Astrocyte of the cerebellum (primary cell): Measurements from ENCODE around the gene KLHL14.

Experiments
- DNase-seq: peaks from one replicate; pipeline ENCODE4 v3.0.0-alpha.2; 2011; ENCODE audit warnings: low read depth
- H3K4me3 ChIP-seq: 2 replicates; pipeline ENCODE4 v1.5.1; 2011; ENCODE audit warnings: mild to moderate bottlenecking, low read depth, low read length, moderate library complexity
- in situ Hi-C: cut with HindIII; loops from 2 replicates; pipeline ENCODE4 v1.10.0; 2017; ENCODE audit warnings: low sequenced_read_pairs
- TF ChIP-seq, protein P1 (sequence below): IDR thresholded peaks from 2 replicates; pipeline ENCODE4 v1.5.1; 2012; ENCODE audit warnings: low read length, low read depth, moderate library complexity, mild to moderate bottlenecking; ENCODE audit errors: missing control alignments

The KLHL14 gene

DNA sequence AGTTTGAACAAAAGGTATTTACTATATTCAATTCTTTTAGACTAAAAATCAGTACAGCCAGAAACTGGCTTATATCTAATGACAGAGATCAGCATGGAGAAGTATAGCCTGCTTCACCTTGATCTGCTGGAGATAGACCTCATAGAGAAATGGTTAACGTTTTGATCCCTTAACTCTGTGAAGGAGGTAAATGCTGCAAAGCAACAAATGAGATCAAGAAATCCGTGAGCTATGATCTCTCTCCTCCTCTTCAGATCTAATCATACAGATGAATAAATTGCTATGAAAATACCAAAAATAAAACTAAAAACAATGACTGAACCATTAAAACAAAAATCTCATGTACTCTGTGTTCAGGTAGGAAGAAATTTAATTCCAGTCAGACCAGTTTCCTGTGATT, 42.8 kb downstream of the KLHL14 start:
- TF ChIP-seq, protein P1, sequence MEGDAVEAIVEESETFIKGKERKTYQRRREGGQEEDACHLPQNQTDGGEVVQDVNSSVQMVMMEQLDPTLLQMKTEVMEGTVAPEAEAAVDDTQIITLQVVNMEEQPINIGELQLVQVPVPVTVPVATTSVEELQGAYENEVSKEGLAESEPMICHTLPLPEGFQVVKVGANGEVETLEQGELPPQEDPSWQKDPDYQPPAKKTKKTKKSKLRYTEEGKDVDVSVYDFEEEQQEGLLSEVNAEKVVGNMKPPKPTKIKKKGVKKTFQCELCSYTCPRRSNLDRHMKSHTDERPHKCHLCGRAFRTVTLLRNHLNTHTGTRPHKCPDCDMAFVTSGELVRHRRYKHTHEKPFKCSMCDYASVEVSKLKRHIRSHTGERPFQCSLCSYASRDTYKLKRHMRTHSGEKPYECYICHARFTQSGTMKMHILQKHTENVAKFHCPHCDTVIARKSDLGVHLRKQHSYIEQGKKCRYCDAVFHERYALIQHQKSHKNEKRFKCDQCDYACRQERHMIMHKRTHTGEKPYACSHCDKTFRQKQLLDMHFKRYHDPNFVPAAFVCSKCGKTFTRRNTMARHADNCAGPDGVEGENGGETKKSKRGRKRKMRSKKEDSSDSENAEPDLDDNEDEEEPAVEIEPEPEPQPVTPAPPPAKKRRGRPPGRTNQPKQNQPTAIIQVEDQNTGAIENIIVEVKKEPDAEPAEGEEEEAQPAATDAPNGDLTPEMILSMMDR = no peak

DNA sequence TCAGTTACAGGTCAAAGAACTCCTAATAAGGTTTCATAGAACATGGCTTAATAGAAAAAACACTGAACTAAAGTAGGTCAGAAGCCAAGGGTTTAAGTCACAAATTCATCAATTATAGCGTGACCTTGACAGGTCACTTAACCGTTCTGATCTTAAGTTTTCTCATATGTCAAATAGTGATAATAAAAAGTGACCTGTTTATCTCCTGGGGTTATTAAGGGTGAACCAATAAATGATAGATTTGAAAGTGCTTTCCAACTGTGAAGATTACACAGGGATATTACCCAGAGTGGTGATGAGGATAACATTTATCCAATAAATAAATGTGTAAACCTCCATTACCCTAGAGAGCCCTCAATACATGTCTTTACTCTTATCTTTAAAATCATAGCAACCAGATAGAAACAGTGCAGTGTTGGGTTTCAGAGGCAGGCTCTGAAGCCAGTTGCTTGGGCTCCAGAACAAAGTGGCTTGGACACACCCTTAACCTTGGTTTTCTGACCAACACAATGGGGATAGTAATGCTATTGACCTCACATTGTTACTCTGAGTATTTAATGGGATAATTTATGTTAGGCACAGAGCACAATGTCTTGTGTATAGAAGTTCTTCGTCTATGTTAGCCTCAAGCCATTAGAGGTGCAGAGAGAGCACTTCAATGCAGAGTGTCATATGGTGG, 48.6 kb downstream of the KLHL14 start:
- H3K4me3 ChIP-seq = no peak overlapping the region
- TF ChIP-seq, protein P1 = no peak
- in situ Hi-C loops = no loop called here
- DNase-seq = no peak

More for the DNA sequence above, 42.8 kb downstream of the KLHL14 start:
- in situ Hi-C loops = no loop called here
- H3K4me3 ChIP-seq = peak overlapping the region; percentile 30
- no peak for DNase-seq

DNA sequence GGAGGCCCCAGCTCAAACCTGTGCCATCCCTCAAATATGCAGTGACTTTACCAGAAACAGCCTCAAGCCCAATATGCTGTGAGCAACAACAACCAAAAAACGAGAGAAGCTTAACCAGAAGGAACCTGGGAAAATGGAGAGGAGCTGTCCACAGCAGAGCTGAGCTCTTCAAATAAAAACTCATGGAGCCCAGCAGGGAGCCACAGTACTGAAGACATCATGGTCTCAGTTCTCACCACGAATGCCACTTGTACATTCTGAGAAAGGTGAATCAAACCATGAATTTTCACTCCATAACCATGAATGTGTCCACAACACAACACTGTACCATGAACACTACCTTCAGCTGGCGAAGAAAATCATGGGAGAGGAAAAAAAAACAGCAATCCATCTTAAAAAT, 50.5 kb downstream of the KLHL14 start:
- TF ChIP-seq, protein P1 = no peak
- H3K4me3 ChIP-seq = no peak overlapping the region
- DNase-seq = no peak
- in situ Hi-C loops = no loop called here

DNA sequence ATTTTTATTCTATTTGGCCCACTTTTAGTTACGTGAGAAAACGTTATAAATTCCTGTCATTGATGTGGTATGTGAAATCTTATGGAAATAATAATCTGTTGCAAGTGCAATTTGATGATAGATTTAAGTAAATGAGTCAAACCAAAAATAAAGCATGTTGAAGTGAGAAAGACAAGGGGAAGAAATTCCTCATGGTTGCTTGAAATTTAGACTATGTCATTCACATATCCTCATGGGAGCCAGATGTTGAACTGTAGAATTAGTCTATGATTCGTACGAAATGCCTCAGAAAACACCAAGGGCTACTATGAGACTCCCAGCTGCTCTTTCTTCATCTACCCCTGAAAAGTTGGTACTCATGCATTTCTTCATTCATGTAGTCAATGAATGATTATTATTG, 55.7 kb downstream of the KLHL14 start:
- in situ Hi-C loops = no loop called here
- DNase-seq = peak; percentile 26
- no peak overlapping the region for H3K4me3 ChIP-seq
- TF ChIP-seq, protein P1 = no peak

DNA sequence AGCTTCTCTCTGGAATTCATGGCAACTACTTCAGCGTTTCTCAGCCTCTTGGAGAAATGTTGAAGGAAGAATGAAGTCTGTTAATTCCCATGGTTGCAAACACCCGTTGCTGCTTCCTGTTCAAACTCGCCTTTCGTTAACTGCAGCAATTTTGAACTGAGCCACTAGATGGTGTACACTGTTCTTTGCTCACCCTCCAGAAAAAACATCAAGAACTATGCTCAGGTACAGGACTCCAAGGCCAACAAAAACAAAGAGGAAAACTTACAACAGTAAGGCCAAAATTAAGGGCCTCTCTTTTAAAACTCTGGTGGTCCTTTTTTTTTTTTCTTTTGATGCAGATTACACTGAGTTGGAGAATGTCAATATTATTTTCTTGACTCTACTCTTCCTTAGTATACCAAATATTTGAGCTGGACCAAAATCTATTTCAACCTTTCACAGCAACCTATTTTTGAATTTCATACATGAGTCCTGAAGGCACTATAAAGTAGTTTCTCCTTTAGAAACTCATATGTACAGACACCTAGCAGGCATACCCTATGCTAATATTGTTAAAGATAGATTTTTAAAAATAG, 58.2 kb downstream of the KLHL14 start:
- H3K4me3 ChIP-seq = no peak overlapping the region
- in situ Hi-C loops = no loop called here
- peak; percentile 64 for DNase-seq
- TF ChIP-seq, protein P1 = peak; percentile 91

DNA sequence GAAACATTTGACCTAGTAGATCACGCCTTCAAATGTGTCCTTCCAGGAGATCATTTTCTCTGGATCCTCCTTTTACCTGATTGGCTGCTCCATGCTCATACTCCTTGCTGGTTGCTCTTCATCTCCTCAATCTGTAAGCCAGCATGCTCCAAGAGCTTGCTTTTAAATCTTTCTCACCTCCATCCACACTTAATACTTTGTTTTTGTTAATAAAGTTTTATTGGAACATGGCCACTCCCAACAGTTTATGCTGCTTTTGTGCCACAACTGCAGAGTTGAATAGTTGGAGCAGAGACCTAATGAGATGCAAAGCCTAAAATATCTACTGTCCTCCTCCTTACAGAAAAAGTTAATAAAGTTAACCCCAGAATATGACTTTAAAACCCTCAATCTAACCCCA, 60.0 kb downstream of the KLHL14 start:
- H3K4me3 ChIP-seq = no peak overlapping the region
- DNase-seq = no peak
- in situ Hi-C loops = no loop called here
- TF ChIP-seq, protein P1 = no peak
